ENCODE results near the gene YIF1B.

Gene YIF1B

DNA sequence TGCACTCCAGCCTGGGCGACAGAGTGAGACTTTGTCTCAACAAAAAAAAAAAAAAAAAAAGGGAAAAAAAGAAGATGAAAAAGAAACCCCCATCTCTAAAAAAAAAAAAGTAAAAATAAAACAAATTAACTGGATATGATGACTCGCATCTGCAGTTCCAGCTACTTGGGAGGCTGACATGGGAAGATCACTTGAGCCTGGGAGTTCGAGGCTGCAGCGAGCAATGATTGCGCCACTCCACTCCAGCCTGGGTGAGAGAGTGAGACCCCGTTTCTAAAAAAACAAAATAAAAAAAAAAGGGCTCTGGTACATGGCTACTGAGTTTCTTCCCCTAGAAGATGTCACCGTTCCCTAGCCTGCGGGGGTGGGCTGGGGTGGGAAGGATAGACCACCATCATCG is 17.5 kb upstream of the YIF1B start:
- no peak for DNase-seq (ENCODE audit: low spot score)

DNA sequence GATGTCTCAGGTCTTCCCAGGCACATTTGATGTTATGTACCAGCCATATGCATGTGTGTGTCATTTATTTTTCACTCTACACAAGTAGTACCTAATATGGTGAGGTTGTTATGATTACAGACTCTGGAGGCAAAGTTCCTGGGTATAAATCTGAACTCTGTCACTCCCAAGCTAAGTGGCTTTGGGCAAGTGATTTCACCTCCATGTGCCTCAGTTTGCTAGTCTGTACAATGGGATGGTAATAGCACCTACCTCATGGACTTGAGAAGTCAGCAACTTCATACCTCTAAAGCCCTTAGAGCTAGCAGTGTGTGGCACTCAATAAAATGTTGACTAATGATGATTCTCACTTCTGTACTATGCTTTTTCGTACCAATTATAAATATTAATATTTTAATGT is 16.0 kb upstream of the YIF1B start:
- DNase-seq (ENCODE audit: low spot score) = no peak

DNA sequence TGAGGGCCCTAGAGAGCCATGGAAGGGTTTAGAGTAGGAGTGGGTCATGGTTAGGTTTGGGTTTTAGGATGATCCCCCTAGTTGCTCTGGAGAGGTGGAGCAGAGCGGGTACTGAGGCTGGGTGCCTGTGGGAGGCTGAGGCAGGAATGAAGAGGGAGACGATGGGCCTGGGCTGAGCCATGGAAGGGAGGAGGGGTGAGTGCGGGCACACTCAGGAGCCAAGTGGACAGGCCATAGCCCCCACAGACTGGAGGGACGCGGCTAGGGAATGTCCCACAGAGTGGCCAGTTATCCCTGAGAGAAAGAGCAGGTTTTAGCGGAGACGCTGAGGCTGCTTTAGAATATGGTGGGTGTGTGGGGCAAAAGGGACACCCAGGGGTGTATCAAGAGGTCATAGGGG is 13.9 kb upstream of the YIF1B start:
- DNase-seq (ENCODE audit: low spot score) = no peak

DNA sequence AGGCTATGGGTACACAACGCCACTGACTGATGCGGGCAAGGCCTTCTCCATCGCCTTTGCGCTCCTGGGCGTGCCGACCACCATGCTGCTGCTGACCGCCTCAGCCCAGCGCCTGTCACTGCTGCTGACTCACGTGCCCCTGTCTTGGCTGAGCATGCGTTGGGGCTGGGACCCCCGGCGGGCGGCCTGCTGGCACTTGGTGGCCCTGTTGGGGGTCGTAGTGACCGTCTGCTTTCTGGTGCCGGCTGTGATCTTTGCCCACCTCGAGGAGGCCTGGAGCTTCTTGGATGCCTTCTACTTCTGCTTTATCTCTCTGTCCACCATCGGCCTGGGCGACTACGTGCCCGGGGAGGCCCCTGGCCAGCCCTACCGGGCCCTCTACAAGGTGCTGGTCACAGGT is 10.8 kb upstream of the YIF1B start:
- DNase-seq (ENCODE audit: low spot score) = no peak

DNA sequence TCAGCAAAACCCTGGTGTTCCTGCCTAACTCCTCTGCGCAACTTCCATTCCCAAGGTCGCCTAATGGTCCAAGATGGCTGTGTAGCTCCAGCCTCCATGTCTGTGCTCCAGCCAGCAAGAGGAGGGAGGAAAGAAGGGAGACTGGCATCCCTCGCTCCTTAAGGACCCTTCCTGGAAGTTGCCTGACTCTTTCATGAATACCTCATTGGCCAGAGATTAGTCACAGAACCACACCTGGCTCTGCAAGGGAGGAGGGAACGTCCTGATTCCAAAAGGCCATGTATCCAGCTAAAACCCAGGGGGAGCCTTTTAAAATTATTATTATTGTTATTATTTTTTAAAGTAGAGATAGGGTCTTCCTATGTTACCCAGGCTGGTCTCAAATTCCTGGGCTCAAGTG is 8.7 kb upstream of the YIF1B start:
- no peak for DNase-seq (ENCODE audit: low spot score)

DNA sequence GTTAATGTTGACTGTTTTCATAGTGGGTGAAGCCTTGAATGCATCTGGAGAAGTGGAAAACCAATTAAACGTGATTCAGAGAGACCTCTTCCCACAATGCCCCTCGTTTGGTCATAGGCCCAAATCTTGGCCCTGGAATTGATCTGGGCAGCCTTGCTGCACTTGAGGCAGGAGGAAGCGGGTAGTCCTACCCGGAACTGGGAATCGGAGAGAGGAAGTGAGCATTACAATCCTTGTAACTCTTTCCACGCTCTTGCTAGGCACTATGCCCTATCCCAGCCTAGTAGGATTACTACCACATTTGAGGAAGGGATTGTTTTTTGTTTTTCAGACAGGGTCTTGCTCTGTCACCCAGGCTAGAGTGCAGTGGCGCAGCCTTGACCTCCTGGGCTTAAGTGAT is 7.5 kb upstream of the YIF1B start:
- DNase-seq (ENCODE audit: low spot score) = no peak

DNA sequence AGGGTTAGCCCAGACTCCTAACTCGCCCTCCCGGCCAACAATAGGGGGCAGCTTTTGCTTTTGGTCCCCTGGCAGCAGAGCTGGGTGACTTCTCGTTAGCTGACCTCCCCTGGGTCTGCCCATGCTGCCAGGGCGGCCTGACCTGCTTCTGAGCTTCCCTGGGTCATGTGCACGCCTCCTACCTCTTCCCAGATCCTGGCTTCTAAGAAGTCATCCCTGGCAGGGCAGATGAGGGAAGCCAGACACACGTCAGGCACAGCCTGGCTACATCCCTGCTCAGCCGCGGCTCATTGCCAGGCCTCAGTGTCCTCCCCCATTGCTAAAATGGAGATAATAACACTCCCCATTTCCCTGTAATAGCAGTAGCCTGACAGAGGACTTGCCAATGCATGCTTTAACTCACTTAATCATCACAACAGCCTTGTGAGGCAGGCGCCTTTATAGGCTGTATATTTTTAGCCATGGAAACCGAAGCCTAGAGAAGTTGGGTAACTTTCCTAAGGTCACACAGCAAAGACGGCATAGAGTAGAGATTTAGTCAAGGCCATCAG is 6.0 kb upstream of the YIF1B start:
- DNase-seq (ENCODE audit: low spot score) = no peak

DNA sequence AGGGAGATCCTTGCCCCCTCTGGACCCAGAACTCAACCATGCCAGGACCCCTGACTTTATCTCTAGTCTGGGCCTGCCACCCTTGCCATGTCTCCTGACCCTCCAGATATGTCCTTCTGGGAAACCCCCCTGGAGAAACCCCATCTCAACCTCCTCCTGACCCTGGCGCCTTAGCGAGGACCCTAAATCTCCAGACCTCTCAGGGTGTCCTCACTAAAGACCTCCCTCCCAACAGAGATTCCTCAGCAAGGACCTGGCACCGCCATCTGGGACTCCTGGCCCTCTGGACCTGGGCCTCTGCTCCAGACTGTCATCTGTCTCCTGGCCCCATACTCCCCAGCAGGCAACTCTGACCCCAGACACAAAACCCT is 5.2 kb upstream of the YIF1B start:
- no peak for DNase-seq (ENCODE audit: low spot score)

DNA sequence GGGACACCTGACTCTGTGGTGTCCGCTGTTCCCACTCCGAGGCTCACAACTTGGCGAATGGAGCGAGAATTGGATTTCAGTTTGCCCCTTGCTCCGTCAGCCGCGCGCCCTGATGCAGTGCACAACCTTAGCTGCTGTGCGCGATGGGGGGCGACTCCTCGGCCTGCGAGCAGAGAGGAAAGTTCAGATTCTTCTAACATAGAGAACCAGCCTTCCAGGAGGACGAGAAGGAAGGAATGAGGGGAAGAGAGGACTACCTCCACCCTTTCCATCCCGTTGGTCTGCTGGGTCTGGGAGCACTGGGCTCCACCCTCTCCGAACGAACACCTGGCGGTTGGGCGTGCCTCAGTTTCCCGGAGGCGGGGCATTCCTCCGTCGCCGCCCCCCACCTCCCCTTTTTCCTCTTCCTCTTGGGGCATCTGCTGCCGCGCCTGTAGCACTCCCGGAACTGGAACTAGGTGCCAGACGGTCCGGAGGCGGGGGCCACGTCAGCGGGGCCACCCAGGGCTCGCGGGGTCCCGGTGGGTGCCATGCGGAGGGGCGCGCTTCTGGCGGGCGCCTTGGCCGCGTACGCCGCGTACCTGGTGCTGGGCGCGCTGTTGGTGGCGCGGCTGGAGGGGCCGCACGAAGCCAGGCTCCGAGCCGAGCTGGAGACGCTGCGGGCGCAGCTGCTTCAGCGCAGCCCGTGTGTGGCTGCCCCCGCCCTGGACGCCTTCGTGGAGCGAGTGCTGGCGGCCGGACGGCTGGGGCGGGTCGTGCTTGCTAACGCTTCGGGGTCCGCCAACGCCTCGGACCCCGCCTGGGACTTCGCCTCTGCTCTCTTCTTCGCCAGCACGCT is 3.9 kb upstream of the YIF1B start, which contains the start of gene KCNK6:
Gene KCNK6, plus strand, starts transcription at position 425 of the 838 bp plus-strand sequence. Its CDS starts 106 bp downstream, at position 531.
- peak; percentile 37 for DNase-seq (ENCODE audit: low spot score)

DNA sequence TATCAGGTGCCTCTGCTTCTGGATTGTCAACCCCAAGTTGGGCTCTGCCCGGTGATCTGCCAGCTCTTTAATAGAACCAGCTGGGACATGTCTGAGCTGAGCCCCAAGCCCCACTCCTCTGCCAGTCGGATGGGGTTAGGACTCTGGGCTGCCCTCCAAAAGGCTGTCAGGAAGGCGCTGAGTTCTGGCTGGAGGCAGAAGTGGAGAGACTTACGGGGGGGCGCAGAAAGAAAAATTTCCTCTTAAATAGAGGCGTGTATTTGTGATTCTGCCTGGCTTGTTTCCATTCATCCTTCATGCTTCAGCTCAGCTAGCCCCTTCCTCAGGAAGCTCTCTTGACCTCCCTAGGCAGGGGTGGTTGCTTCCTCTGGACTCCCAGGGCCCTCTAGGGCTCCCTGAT is 2.9 kb upstream of the YIF1B start:
- no peak for DNase-seq (ENCODE audit: low spot score)

DNA sequence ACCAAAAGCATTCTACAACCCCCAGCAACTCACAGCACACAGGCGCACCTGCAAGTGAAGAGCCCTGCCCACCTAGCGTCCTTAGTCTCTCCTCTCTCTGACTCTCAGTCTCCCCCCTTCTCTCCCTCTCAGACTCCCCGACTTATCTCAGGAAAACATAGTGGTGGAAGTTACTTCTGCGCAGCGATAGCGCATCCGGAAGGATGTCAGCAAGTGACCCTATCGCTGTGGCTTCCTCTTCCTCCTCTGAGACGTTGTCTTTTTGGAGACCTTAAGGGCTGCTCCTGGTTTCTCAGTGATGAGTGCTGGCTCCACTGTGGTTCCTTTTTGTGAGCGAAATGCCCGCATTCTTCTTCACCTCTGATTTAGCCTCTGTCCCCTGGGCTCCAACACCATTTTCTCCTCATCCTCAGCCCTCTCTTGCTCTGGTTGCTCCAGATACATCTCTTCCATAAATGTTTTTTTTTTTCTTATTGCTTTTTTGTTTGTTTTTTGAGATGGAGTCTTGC is 1.4 kb upstream of the YIF1B start:
- DNase-seq (ENCODE audit: low spot score) = peak; percentile 38

DNA sequence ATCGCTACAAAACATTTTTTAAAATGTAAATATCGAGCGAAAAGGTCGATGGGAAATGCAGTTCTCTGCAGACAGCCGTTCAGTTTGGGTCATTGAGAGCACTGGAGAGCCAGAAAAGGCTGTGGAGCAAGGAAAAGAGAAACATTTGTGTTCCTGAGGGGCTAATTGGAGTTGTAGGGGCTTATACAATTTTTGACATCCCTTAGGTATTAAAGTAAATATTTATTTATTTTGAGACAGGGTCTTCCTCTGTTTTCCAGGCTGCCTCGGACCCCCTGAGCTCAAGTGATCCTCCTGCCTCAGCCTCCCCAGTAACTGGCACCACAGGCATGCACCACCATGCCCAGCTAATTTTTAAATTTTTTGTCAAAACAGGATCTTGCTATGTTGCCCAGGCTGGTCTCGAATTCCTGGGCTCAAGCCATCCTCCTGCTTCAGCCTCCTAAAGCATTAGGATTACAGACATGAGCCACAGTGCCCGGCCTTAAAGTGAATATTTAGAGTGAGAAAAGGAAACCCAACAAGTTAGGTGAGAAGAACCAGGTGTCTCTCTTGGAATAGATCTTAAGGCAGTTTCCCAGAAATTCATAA is 825 bp upstream of the YIF1B start:
- no peak for DNase-seq (ENCODE audit: low spot score)

DNA sequence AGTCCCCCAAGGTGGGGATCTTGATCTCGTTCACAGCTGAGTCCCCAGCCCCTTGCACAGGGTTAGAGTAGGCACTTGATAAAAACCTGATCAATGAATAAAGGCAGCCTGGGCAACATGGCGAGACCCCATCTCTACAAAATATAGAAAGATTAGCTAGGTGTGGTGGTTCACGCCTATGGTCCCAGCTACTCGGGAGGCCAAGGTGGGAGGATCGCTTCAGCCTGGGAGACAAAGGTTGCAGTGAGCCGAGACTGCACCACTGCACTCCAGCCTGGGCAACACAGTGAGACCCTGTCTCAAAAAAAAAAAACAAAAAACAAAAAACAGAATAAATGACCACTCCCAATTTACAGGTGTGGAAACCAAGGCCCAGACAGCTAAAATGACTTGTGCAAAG is 4.8 kb downstream of the YIF1B start:
- DNase-seq (ENCODE audit: low spot score) = no peak

DNA sequence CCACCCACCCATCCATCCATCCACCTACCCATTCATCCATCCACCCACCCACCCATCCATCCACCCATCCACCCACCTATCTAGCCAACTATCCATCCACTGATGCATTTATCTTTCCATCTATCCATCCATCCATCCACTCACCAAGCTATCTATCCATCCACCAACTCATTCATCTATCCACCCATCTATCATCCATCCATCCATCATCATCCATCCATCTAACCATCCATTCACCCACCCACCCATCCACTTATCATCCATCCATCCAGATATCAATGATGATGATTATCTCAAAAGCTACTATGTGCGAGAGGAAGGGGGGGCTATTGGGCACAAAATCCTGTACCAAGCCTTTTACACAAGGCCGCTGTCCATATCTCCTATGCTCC is 5.5 kb downstream of the YIF1B start:
- DNase-seq (ENCODE audit: low spot score) = no peak

DNA sequence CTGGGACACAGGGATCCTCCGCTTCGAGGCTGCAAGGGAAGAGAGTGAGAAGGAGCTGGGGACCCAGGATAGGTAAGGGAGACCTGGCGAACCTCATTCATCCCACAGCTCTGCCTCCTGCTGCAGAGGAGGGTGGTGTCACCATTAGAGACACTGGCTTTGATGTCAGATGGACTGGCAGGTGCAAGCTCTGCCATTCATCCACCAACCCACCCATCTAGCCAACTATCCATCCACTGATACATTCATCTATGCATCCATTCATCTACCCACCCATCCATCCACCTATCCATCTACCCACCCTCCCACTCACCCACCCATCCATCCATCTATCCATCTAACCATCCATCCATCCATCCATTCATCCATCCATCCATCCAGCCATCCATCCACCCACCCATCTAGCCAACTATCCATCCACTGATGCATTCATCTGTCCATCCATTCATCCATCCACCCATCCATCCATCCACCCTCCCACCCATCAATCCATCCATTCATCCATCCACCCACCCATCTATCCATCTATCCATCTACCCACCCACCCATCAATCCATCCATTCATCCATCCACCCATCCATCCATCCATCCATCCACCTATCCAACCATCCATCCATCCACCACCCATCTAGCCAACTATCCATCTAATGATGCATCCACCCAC is 6.0 kb downstream of the YIF1B start:
- no peak for DNase-seq (ENCODE audit: low spot score)

DNA sequence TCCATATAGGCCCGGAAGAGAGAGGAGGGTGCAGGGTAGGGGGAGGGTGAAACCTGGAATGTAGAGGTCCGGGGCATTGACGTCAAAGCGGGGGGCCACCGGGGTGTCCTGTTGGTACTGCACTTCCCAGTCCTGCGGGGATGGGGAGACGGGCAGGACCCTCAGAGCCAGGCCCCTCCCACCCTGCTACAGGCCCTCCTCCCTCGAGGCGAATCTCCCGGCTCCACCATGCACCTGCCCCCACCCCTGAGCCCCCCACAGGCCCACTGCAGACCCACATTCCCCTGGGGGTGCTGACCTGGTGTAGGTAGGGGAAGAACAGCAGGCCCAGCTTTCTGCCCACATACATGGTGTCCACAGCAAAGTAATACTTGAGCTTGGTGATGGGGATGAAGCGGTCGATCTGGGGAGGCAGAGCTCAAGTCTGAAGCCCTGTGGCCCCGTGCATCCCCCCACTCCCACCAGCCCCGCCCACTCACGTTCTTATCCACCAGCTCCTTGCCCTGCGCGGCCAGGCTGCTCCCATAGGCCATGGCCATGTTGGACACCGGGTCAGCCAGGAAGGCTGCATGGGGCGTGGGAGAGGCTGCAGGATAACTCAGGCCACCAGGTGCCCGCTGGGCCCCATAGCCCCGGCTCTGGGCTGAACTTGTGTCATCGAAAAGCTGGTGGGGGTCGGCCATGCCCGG is 6.7 kb downstream of the YIF1B start:
- DNase-seq (ENCODE audit: low spot score) = no peak

DNA sequence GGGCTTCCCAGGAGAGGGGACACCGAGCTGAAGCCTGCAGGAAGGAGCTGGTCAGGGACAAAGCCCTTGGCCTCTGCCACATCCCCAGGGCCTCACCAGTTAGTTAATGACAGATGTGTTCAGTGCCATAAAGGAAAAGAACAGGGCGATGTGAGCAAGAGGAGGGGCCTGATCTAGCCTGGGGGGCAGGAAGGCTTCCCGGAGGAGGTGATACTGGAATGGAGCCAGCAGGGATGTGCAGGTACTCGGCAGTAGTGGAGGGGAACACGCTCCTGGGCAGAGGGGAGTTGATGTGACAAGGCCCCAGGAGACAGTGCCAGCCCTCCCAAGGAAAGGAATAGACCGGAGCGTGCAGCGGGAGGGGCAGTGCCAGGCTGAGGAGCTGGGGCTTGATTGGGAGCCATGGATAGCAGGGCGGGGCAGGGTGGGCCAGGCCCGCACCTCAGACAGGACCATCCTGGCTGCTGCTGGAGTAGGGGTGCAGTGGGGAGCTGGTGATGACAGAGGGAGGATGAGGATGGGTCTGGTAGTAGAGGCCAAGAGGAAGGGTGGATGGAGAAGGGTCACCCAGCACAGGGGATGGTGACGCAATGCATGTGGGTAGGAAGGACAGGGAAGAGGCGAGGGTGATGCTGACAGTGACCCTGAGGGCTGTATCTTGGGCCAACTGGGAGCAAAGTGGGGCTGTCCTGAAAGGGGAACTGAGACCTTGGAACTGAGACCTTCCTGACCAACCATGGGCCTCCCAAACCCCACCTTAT is 7.6 kb downstream of the YIF1B start:
- no peak for DNase-seq (ENCODE audit: low spot score)

DNA sequence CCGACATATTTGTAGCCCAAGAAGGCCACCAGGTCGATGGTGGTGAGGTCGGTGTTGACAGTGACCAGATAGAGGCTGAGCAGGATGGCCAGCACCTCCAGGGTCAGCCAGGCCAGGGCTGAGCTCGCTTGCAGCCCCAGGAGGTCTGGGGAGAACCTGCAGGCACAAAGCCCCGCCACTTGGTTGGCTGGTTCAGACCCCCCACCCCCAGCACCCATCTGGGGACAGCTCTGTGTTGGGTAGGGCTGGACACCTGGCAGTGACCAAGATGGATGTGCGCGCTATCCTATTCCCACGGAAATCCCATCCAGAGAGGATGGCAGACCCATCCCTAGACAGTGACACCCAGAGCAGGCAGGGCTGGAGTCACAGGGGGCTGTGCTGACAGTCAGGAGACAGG is 8.2 kb downstream of the YIF1B start:
- DNase-seq (ENCODE audit: low spot score) = no peak

DNA sequence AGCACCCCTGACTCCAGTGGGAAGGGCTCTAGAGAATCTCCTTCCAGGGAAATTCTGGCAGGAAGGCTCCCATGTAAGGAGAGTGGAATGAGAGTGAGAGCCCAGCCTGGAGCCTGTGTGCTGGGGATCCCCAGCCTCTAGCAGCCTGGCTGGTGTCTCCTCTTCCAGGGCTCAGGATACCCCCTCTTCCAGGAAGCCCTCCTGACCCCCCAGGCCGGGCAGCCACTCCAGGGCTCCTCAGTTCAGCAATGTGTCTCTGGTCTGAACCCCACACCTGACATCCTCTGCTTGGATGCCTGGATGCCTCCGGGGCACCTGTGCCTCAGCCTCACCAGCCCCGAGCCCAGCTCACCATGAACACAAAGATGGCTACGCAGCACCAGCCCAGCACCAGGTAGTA is 8.7 kb downstream of the YIF1B start:
- DNase-seq (ENCODE audit: low spot score) = no peak

DNA sequence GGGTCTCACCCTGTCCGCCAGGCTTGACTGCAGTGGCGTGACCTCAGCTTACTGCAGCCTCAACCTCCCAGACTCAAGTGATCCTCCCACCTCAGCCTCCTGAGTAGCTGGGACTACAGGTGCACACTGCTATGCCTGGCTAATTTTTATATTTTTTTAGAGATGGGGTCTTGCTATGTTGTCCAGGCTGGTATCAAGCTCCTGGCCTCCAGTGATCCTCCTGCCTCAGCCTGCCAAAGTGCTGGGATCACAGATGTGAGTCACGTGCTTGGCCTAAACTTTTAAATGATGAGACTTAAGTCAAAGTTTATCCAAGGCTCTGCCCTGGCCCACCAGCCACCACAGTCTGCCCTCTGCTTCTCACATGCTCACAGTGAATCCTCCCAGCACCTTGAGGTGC is 9.5 kb downstream of the YIF1B start:
- DNase-seq (ENCODE audit: low spot score) = no peak

DNA sequence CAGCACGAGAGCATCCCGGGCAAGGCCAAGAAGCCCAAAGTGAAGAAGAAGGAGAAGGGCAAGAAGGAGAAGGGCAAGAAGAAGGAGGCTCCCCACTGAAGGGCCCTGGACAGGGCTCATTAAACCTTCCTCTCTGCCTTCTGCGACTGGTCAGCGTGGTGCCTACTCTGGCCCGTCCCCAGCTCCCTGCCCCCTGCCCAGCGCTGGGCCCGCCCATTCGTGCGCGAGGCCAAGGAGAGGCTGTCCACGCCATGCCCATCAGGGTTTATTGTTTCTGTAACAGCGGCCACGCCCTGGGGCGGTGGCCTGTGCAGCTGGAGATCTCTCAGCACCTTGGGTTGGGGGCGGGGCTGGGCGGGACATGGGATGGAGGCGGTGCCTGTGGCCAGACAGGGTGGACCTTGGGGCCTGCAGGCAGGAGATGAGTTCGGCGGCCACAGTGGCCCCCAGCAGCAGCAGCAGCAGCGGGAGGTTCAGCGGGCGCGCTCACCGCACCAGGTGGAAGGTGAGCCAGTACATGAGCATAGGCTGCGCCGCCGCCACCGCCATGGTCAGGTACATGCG is 10.8 kb downstream of the YIF1B start:
- no peak for DNase-seq (ENCODE audit: low spot score)
